Gastrocnemius medialis (tissue), 4 donors: Measurements from ENCODE around the gene ADCY7.

Source experiments
- CTCF ChIP-seq, 5 experiments: fragments of 450-650 bp in 3 of 5; fragments of 200-600 bp in 2 of 5; sonication (generic) in 2 of 5; IDR thresholded peaks in 4 of 5; conservative IDR thresholded peaks in 1 of 5; 1 replicate in 4 of 5; 2 replicates in 1 of 5; pipeline ENCODE4 v1.5.1; 2016 to 2019; ENCODE audit warnings: antibody characterized with exemption in 5 of 5, mild to moderate bottlenecking in 3 of 5, moderate library complexity in 3 of 5
- POLR2A ChIP-seq, 2 donors: fragments of 450-650 bp; IDR thresholded peaks; one replicate each; pipeline ENCODE4 v1.6.1; 2017; ENCODE audit warnings: antibody characterized with exemption in 2 of 2, mild to moderate bottlenecking in 2 of 2, moderate library complexity in 2 of 2

GRCh38 chr16:50306287-50306686 lies 39.9 kb downstream of the ADCY7 start:
- no peak for TF ChIP-seq CTCF (IDR thresholded peaks at IDR 0.05 in 4 of 5, conservative IDR thresholded peaks at IDR 0.05 in 1 of 5)
- TF ChIP-seq POLR2A (IDR thresholded peaks at IDR 0.05): no peak
